ENCODE results near the gene TTLL5.

TTLL5 gene

DNA sequence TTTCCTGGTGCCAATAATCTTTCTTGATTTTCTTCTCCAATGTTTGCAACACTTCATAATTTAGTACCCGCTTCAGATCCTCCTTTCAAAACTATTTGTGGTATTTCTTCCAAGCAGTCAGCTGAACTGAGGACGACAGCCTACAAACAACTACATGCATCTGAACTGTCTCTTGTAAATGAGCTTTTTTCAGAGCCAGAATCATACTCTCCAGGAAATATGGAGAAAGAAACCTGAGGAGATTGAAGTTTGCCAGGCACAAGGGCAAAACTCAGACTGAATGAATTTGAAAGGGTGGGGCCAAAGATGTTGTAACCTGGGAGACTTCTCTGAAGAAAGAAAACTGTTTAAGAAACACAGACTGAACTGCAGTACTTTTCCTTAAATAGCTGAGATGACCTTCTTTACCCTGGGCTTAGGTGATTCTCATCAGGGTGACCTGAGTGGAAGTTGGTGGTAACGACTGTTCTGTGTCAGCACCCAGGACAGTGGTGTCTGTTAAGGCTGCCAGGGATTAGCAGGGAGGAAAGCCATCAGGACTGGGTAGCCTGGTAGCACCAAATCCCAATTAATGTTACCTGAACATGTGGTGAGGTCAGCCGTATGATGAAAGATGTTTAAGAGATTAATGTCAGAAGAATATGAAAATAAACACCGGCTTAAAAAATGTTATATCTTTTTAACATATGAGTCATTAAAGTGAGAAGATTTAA lies 225.7 kb downstream of the TTLL5 start:
- ChIA-PET CTCF (interaction anchor here (0.5 kb wide), 1 partner anchor 441 kb away, joined by 4 read pairs; no protein-coding TSS in a partner anchor), POLR2A (ENCODE audit: low non-redundant PET) (no interaction called here)
- TF ChIP-seq, protein P1, sequence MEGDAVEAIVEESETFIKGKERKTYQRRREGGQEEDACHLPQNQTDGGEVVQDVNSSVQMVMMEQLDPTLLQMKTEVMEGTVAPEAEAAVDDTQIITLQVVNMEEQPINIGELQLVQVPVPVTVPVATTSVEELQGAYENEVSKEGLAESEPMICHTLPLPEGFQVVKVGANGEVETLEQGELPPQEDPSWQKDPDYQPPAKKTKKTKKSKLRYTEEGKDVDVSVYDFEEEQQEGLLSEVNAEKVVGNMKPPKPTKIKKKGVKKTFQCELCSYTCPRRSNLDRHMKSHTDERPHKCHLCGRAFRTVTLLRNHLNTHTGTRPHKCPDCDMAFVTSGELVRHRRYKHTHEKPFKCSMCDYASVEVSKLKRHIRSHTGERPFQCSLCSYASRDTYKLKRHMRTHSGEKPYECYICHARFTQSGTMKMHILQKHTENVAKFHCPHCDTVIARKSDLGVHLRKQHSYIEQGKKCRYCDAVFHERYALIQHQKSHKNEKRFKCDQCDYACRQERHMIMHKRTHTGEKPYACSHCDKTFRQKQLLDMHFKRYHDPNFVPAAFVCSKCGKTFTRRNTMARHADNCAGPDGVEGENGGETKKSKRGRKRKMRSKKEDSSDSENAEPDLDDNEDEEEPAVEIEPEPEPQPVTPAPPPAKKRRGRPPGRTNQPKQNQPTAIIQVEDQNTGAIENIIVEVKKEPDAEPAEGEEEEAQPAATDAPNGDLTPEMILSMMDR (conservative IDR thresholded peaks at IDR 0.05; ENCODE audit: low read depth) = no peak
- DNase-seq (ENCODE audit: low spot score) = no peak
- no peak overlapping the region for H3K27ac ChIP-seq

- no peak overlapping the region for H3K27ac ChIP-seq
- CTCF ChIA-PET = interaction anchor here (0.6 kb wide), 2 partner anchors 20 to 78 kb away, joined by 3 to 4 read pairs; no protein-coding TSS in a partner anchor
- no peak for DNase-seq (ENCODE audit: low spot score)
- POLR2A ChIA-PET (ENCODE audit: low non-redundant PET) = no interaction called here
- TF ChIP-seq, protein P1 (conservative IDR thresholded peaks at IDR 0.05; ENCODE audit: low read depth) = no peak
These were observed 227.9 kb downstream of the TTLL5 start for GRCh38 chr14:75888945-75889344.

GRCh38 chr14:75896341-75896740 lies 235.3 kb downstream of the TTLL5 start:
- H3K27ac ChIP-seq = no peak overlapping the region
- POLR2A ChIA-PET (ENCODE audit: low non-redundant PET) = no interaction called here
- TF ChIP-seq, protein P1 (conservative IDR thresholded peaks at IDR 0.05; ENCODE audit: low read depth) = no peak
- DNase-seq (ENCODE audit: low spot score) = no peak
- CTCF ChIA-PET = no interaction called here

DNA sequence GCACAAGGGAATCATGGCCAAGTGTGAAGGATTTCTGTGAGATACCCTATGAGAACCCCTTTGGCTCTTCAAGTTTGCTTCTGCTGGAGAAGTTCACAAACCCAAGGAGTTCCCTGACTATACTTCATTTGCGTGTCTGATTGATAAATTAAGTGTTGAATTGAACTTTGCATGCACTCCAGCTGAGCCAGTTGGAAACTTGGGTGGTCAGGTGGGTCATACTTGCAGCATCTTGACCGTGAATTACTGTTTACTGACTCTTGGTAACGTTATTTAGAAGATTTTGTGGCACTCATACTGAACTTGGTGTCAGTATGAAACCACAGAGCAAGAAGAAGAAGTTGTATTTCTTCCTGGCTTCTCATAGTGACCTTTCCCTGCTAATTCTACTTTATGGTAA lies 243.3 kb downstream of the TTLL5 start:
- no peak overlapping the region for H3K27ac ChIP-seq
- CTCF ChIA-PET = no interaction called here
- no peak for DNase-seq (ENCODE audit: low spot score)
- TF ChIP-seq, protein P1 (conservative IDR thresholded peaks at IDR 0.05; ENCODE audit: low read depth) = no peak
- POLR2A ChIA-PET (ENCODE audit: low non-redundant PET) = no interaction called here

- ChIA-PET CTCF (interaction anchor here (0.6 to 1.2 kb wide), 4 partner anchors 10 to 1028 kb away, joined by 3 to 6 read pairs (median 4); no protein-coding TSS in a partner anchor), POLR2A (ENCODE audit: low non-redundant PET) (no interaction called here)
- no peak overlapping the region for H3K27ac ChIP-seq
- no peak for DNase-seq (ENCODE audit: low spot score)
- TF ChIP-seq, protein P1 (conservative IDR thresholded peaks at IDR 0.05; ENCODE audit: low read depth) = no peak
These were observed 244.3 kb downstream of the TTLL5 start for GRCh38 chr14:75905147-75905904.

DNA sequence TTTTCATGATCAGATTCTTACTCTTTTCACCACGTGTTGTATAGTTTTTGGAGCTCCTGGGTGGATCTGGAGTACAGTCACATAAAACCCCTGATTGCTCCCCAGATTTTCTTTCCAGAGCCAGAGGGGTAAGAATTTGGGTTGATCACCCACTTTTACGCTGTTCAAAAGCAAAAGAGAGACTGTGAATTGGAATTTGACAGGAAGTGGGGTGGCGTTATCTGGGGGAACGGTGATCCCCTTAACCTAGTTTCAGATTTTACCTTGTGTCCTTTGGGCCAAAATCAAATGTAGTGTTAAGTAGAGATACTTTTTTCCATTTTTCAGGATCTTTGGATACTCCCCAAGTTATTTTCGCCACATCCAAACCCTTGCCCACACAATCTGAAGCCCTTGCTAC lies 245.2 kb downstream of the TTLL5 start:
- no peak overlapping the region for H3K27ac ChIP-seq
- CTCF ChIA-PET = interaction anchor here (0.5 to 2.0 kb wide), 16 partner anchors 11 to 582 kb away, joined by 3 to 17 read pairs (median 3); partner anchors contain the start of gene TGFB3
- TF ChIP-seq, protein P1 (conservative IDR thresholded peaks at IDR 0.05; ENCODE audit: low read depth) = no peak
- no peak for DNase-seq (ENCODE audit: low spot score)
- POLR2A ChIA-PET (ENCODE audit: low non-redundant PET) = no interaction called here
